DMS79 treated with DMSO at 0.1 percent for 48 hours (cell line): ENCODE measurements around the gene SAMHD1.
"Not testable (repeated sequence)": the region's sequence is repeated elsewhere in the genome, so short reads cannot be mapped to it uniquely, and the experiment has no call there.

Experiments
- DNase-seq: peaks from one replicate; lab custom pipeline; 2025; lab: John Stamatoyannopoulos, UW

Gene SAMHD1

DNA sequence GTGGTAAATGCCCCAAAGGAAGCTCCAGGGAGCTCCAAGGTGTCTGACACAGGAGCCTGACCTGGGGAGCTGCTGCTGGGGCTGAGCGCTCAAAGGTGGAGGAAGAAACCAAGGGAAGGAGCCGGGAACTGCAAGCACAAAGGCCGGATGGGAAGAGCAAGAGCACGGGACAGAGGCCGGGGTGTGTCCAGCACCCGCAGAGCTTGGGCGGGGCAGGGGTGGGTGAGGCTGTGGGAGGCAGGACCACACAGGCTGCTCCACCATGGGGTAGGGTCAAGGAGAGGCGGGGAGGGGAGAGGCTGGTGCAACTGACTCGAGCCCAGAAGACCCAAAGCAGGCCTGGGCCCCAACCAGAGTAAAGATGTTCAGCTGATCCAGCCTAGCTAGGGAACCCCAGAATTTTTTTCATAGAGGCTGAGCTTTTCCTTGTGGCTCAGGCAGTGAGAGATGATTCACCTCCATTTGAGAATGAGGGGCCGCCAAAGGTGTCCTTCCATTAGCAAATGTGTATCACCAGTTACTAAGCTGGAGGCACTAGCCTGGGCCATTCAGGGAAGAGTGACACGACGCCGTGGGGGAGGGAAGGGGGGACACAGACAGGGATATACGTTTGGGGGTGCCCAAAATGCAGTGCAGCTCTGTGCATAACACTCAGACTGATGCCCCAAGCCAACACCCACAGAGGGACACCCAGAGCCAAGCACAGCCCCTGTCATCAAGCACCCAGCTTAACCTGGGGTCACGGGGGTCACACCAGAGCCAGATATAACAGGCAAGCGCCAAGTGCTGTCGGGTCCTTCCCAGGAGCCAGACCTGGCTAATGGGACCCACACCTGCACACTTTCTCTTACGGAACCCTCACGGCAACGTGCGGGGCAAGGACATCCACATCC lies 96.9 kb downstream of the SAMHD1 start:
- DNase-seq: no peak

DNA sequence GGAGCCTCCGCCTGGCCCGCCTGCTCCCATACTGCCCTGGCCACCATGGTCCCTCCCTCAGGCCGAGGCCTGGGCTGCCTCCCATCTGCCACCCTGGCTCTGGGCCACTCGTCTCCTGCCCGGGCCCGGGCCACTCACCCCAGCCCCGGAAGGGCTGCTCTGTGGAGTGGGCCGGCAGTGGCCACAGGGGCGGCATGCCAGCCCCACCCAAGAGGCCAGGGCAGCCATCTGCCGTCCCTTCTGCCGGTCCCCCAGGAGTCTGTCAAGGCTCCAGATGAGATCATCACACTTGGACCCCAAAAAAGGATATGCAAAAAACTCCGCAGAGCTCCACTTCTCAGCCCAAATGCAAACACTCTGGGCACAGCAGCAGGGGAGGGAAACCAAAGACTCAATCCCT lies 99.3 kb downstream of the SAMHD1 start:
- DNase-seq: no peak

DNA sequence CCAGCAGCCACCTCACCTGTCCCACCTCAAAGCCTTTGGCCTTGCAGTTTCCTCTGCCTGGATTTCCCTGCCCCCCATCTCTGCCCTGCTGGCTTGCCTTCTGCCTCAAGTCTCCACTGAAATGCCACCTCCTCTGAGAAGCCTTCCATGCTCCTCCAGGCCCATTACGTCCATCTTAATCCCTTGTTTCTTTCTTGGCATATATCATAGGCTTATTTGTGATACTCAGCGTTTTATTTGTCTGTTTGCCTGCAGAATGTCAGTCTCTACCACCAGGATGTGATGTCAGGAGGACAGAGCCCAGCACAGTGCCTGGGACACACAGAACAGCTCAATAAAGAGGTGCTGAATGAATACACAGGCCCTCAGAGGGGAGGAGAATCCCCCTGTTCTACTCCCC lies 100.0 kb downstream of the SAMHD1 start:
- DNase-seq: no peak

DNA sequence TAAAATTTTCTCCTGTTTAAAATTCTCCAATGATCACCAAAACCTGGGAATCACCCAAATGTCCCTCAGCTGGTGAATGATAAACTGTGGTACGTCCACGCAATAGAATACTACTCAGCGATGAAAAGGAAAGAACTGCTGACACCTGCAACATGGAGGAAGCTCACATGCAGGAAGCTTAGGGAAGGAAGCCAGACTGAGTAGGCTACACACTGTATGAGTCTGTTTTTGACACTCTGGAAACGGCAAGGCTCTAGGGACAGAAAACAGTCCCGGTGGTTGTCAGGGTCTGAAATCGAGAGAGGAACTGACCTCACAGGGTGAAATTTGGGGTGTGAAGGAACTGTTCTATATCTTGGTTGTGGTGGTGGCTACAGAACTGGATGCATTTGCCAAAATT lies 100.7 kb downstream of the SAMHD1 start:
- DNase-seq: no peak

DNA sequence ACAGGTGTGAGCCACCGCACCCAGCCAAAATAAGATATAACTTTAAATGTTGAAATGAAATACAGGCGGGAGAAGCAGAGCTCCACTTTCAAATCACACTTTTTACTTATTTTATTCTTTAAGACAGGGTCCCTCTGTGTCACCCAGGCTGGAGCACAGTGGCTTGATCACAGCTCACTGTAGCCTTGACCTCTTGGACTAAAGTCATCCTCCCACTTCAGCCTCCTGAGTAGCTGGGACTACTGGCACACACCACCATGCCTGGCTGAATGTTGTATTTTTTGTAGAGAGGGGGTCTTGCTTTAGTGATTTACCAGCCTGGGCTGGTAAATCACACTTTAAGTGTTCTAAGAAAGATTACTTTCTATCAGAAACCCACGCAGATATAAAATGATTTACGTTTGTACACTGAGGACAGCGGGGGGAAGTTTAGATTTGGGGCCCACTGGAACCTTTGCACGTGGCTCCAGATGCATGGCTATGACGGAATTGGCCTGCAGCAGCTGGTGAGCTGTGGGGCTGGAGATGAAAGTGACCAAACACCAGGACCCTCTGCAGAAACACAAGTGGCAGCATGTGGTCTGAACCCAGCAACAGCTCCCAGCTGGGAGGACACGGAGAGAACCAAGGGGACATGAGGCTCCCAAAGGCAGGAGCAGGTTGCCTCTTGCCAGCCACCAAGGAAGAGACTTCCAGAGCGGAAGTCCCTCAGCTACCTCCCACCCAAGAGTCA lies 102.0 kb downstream of the SAMHD1 start:
- DNase-seq: no peak

DNA sequence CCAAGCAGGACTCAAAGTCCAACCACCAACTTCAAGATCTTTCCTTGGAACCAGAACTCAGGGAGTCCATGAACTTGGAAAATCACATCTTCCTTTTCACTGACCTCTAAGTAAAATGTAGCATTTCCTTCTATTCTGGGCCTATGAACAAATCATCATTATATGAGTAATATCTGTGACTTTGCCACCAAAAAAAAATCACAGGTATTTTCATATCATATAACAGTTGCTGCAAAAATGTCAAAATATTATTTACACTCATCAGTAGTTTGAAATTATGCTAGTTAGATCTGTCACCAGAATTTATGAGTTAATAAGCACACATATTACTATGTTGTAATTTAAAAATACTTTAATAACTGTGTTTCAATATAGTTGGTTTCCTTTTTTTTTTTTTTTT lies 102.8 kb downstream of the SAMHD1 start:
- no peak for DNase-seq

DNA sequence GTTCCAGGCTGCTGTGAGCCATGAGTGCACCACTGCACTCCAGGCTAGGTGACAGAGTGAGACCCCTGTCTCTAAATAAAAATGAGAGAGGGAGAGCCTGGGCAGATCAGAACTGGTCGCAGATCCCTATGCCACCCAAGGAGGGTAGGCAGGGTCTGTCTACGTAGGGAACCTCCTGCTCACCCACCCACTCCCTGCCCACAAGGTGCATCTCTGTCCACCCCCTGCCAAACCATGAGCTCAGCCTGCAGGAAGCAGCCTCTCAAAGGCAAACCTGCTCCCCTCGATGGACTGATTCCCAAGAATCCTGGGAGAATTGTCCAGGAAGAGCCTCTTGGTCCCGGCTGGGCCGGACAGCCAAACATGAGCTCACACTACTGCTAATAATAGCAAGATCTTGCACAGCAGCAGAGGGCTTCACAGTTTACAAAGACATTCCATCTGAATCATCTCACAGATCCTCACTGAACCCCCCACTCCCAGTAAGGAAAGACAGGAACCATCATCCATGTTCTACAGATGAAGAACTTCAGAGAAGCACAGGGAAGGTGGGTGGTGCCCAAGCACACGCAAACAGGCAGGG lies 103.3 kb downstream of the SAMHD1 start:
- DNase-seq: no peak

DNA sequence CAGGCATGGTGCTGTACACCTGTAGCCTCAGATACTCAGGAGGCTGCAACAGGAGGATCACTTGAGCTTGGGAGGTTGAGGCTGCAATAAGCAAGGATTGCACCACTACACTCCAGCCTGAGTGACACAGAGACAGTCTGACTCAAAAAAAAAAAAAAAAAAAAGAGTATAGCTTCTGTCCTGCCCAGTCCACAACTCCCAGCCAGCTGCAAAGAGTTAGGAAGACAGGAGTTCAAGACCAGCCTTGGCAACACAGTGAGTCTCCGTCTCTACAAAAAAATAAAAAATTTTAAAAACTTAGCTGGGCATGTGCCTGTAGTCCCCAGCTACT lies 103.8 kb downstream of the SAMHD1 start:
- no peak for DNase-seq

DNA sequence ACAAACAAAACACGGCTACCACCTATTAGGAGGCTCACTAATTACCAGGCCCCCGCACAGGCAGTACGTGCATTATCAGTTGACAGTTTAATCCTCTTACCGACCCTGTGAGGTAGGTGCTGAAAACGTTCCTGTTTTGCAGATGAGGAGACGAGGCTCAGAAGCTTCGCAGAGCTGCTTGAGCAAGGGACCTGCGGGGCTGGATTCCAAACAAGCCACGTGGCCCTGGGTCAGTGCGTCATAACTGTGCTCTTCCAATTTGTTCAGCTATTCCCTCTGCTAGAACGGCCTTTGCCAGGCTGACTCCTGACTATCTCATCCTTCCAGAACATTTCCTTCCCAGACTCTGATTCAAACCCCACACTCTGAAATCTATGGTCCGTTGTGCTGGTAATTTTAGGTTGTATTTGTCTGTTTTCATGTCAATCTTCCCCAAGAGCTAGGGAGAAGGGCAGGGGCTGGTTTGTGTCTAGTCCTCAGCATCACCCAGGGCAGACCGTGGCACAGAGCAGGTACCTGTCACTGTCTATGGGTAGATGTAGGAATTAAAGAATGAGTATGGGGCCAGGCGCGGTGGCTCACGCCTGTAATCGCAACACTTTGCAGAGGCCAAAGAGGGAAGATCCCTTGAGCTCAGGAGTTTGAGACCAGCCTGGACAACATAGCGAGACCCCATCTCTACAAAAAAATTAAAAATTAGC lies 104.3 kb downstream of the SAMHD1 start:
- no peak for DNase-seq

DNA sequence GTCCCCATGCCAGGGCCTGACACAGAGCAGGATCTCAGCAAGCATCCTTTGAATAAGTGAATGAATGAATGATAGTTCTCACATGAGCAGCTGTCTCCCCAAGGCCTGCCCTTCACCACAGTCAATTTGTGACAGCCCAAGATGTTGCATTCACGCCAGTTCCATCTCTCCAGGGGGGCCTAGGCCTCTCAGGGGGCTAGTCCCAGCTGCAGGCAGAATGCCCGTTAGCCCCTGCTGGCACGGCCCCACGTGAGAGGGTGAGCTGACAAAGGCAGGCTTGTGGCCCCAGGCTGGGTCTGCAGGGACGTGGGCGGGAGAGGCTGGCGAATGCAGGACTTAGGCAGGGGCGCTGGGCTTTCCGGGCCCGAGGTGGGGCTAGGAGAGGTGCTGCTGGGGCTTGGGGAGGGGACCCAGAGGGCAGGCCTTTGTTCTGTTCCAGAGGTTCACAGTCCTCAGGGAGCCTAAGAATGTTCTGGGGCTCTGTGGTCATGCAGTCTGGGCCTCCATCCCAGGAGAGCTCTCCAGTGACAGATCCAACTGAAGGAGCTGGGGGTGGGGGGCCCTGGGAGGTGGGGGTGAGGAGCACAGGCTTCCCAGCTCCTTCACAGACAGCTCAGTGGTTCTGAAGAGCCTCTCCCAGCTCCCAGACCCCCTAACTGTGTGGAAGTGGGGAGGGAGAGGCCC lies 106.1 kb downstream of the SAMHD1 start:
- no peak for DNase-seq

DNA sequence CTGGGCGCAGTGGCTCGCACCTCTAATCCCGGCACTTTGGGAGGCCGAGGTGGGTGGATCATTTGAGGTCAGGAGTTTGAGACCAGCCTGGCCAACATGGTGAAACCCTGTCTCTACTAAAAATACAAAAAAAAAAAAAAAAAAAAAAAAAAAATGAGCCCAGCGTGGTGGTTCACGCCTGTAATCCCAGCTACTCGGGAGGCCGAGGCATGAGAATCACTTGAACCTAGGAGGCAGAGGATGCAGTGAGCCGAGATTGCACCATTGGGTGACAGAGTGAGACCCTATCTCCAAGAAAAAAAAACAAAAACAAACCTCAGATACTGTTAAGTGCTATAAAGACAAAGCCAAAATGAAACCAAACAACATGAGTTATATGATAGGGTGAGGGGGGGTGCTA lies 110.5 kb downstream of the SAMHD1 start:
- DNase-seq: not testable (repeated sequence)
